Retinal pigment epithelial cell (primary cell): ENCODE measurements around the gene EPB41.

ENCODE experiments used
- DNase-seq: peaks from one replicate; pipeline ENCODE4 v3.0.0-alpha.2; 2010; ENCODE audit warnings: low read depth
- H3K4me3 ChIP-seq: 2 replicates; pipeline ENCODE4 v1.5.1; 2011; ENCODE audit warnings: mild to moderate bottlenecking, low read length, control low read depth, moderate library complexity
- TF ChIP-seq, protein P1 (sequence below): conservative IDR thresholded peaks from 2 replicates; pipeline ENCODE4 v1.5.1; 2011; ENCODE audit warnings: low read depth, low read length, control low read depth, inconsistent platforms

EPB41 gene

DNA sequence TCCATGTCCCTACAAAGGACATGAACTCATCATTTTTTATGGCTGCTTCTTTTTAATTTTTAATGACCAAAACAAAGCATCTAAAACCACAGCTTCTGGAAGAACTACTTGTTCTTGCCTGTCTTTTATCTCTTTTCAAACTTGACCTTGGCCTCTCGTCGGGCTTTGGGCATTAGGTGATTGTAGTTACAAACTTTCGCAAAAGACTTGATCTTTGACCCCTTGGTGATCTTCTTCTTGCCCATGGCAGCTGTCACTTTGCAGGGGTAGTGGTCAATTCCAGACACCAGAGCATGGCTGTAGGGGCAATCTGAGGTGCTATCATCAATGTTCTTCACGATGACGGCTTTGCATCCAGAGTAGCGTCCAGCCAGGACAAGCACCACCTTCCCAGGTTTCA lies 67.8 kb downstream of the EPB41 start:
- TF ChIP-seq, protein P1, sequence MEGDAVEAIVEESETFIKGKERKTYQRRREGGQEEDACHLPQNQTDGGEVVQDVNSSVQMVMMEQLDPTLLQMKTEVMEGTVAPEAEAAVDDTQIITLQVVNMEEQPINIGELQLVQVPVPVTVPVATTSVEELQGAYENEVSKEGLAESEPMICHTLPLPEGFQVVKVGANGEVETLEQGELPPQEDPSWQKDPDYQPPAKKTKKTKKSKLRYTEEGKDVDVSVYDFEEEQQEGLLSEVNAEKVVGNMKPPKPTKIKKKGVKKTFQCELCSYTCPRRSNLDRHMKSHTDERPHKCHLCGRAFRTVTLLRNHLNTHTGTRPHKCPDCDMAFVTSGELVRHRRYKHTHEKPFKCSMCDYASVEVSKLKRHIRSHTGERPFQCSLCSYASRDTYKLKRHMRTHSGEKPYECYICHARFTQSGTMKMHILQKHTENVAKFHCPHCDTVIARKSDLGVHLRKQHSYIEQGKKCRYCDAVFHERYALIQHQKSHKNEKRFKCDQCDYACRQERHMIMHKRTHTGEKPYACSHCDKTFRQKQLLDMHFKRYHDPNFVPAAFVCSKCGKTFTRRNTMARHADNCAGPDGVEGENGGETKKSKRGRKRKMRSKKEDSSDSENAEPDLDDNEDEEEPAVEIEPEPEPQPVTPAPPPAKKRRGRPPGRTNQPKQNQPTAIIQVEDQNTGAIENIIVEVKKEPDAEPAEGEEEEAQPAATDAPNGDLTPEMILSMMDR: no peak
- H3K4me3 ChIP-seq: no peak overlapping the region
- no peak for DNase-seq

GRCh38 chr1:28983091-28983490 lies 68.7 kb downstream of the EPB41 start:
- TF ChIP-seq, protein P1: no peak
- H3K4me3 ChIP-seq: no peak overlapping the region
- DNase-seq: no peak

DNA sequence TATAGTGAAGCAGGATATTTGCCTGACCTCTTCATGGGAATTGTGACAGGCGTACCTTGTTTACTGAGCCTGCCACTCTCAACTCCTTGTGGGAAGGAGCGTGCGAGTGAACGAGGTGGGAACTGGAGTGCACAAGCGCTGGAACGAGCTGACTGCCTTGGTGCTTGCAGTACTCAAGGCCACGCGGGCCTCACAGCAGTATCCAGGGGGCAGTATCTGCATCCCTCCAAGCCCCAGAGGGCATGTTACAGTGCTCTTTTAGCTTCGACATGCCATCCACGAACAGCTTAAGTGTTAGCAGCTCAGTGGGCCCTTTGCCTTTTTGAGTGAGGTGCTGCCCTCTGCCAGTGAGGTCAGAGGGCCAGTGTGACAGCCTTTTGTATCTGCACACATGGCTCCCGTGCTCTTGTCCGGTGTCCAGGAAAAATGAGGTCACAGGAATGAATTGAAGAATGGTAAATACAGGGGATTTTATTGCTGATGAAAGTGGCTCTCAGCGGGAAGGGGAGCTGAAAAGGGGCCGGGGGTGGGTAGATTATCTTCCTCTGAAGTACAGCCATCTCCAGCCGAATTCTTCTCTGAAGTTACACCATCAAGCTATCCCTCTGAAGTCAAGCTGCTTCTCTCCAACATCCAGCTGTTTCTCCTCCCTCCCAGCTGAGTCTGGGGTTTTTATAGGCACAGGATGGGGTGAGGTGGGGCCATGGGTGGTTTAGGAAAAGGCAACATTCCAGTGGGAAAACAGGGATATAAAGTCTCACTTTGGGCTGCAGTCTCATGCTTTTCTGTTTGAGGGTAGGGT lies 69.3 kb downstream of the EPB41 start:
- TF ChIP-seq, protein P1: no peak
- no peak for DNase-seq
- no peak overlapping the region for H3K4me3 ChIP-seq

DNA sequence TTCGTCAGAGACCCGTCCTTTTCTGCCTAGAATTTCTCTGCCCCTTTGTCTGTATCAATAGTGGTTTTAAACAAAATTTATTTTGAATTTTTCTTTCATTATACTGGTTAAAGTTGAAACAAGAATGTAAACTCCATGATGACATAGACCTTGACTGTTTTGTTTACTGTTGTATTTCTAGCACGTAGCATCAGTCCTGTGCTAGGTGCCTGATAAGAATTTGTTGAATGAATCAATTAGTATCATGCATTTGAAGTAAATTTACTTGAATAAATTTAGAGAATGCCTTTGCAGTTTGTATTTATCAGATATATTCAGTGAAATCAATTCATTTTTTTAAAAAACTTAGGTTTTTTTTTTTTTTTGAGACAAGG lies 69.9 kb downstream of the EPB41 start:
- DNase-seq: no peak
- TF ChIP-seq, protein P1: no peak
- H3K4me3 ChIP-seq: no peak overlapping the region

GRCh38 chr1:28985427-28985826 lies 71.1 kb downstream of the EPB41 start:
- TF ChIP-seq, protein P1: no peak
- H3K4me3 ChIP-seq: no peak overlapping the region
- no peak for DNase-seq

- DNase-seq: no peak
- TF ChIP-seq, protein P1: no peak
- H3K4me3 ChIP-seq: no peak overlapping the region
Observed at GRCh38 chr1:28986306-28986910, 72.0 kb downstream of the EPB41 start.

- no peak for DNase-seq
- TF ChIP-seq, protein P1: no peak
- H3K4me3 ChIP-seq: no peak overlapping the region
Observed at GRCh38 chr1:29002792-29003191, 88.4 kb downstream of the EPB41 start.
